Vagina (tissue), 2 donors: Measurements from ENCODE around the gene RGPD6. TPM values are rescaled to one million over a fixed set of nuclear protein-coding genes. Genes with fewer than 3 reads are reported as not detected.
"Not testable (repeated sequence)": the region's sequence is repeated elsewhere in the genome, so short reads cannot be mapped to it uniquely, and the experiment has no call there.

Experiments used
- DNase-seq, 2 donors: peaks; one replicate each; pipeline ENCODE4 v3.0.0-alpha.2; 2017; ENCODE audit errors: extremely low spot score in 2 of 2
- H3K27ac ChIP-seq: fragments of 200-600 bp; sonication (generic); one replicate; pipeline ENCODE4 v1.5.1; 2019
- H3K27me3 ChIP-seq: fragments of 200-600 bp; sonication (generic); one replicate; pipeline ENCODE4 v1.5.1; 2019
- H3K36me3 ChIP-seq, 2 donors: fragments of 200-600 bp; sonication (generic); one replicate each; pipeline ENCODE4 v1.5.1; 2017 to 2019
- H3K4me1 ChIP-seq: fragments of 200-600 bp; sonication (generic); one replicate; pipeline ENCODE4 v1.5.1; 2019
- H3K4me3 ChIP-seq, 2 donors: fragments of 200-600 bp; sonication (generic); 1 replicate in 1 of 2; 2 replicates in 1 of 2; pipeline ENCODE4 v1.5.1; 2016 to 2019
- H3K9me3 ChIP-seq: fragments of 200-600 bp; sonication (generic); one replicate; pipeline ENCODE4 v1.5.1; 2019
- intact Hi-C: fragments of 100-400 bp; cut with DNase I; formaldehyde crosslinking; loops from one replicate; pipeline ENCODE4 v1.15.1; 2023
- total RNA-seq: library from RNA; depleted of rRNA; stranded (reverse); fragments of >200 nt; gene quantifications from one replicate; pipeline ENCODE4 v1.2.3, GENCODE V29; 2016

RGPD6 gene
- total RNA-seq, 1 donor from 2014 or later = 42.5 TPM

DNA sequence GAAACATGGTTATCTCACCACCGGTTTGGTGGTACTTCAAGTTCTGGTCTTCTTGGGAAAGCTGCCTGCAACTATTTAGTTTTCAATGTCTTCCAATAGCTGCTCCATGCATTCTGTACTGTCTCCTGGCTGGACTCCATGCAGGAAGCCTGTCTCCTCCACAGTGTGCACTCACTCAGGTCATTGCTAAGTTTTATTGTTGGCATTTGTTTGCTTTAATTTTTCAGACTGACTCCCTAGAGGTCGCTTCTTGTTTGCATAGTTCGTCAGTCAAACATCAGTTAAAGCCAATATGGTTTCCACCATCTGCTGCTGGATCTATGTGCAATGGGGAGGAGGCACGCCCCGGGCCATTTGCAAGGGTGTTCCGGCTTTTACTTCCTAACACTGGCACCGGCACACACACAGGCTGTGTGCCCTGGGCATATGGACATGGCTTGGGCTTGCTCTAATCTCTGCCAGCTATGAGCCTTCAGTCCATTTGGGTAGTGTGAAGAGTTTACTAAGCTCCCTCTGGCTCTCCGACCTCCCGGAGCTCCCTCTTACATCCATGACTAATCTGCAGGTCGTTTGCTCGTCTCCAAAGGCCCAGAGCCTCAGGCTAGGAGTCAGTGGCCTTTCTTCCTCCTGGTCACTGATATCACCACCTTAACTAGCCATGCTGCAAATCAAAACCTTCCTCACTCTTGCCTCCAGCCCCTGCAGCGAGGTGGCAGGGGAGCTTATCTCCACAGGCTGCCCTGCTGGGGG is 2.4 kb upstream of the RGPD6 start:
- H3K4me3 ChIP-seq, H3K9me3 ChIP-seq, intact Hi-C loops, H3K27ac ChIP-seq, H3K27me3 ChIP-seq, H3K36me3 ChIP-seq, H3K4me1 ChIP-seq, DNase-seq: not testable (repeated sequence)

GRCh38 chr2:110578429-110578828 is 1.4 kb upstream of the RGPD6 start:
- intact Hi-C loops, H3K9me3 ChIP-seq: not testable (repeated sequence)

GRCh38 chr2:110499755-110500377 is 77.2 kb downstream of the RGPD6 start:
- H3K27me3 ChIP-seq, H3K36me3 ChIP-seq, H3K9me3 ChIP-seq, DNase-seq, intact Hi-C loops, H3K4me1 ChIP-seq, H3K27ac ChIP-seq, H3K4me3 ChIP-seq: not testable (repeated sequence)

More at GRCh38 chr2:110578429-110578828, 1.4 kb upstream of the RGPD6 start:
- H3K27me3 ChIP-seq, H3K4me1 ChIP-seq, H3K4me3 ChIP-seq, H3K27ac ChIP-seq, DNase-seq, H3K36me3 ChIP-seq: not testable (repeated sequence)

DNA sequence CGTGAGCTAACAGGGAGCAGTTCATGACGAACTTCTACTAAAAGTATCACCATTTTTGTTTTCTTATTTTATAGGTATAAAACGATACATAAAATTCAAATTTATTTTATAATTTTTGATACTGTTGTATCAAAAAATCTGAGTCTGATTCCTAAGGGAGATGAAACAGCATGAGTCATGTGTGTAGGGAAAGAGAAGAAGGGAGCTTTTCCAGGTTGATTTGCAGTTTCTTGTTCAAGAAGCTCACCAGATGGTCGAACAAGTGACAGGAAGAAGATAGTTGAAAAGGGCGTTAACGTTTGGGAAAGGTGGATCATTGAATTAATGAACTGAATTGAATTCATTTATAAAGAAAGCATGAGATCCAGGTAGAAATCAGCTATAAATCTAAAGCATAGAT is 81.0 kb downstream of the RGPD6 start:
- H3K4me1 ChIP-seq, H3K36me3 ChIP-seq, H3K4me3 ChIP-seq, H3K9me3 ChIP-seq, H3K27me3 ChIP-seq, intact Hi-C loops, DNase-seq, H3K27ac ChIP-seq: not testable (repeated sequence)

GRCh38 chr2:110494488-110494887 is 82.5 kb downstream of the RGPD6 start:
- DNase-seq, H3K4me3 ChIP-seq, H3K27me3 ChIP-seq, intact Hi-C loops, H3K4me1 ChIP-seq, H3K9me3 ChIP-seq, H3K36me3 ChIP-seq, H3K27ac ChIP-seq: not testable (repeated sequence)

GRCh38 chr2:110488991-110489390 is 88.0 kb downstream of the RGPD6 start:
- H3K4me3 ChIP-seq, H3K27ac ChIP-seq, DNase-seq, H3K4me1 ChIP-seq, H3K36me3 ChIP-seq, H3K9me3 ChIP-seq, intact Hi-C loops, H3K27me3 ChIP-seq: not testable (repeated sequence)

GRCh38 chr2:110482697-110483096 is 94.3 kb downstream of the RGPD6 start:
- H3K9me3 ChIP-seq, H3K4me1 ChIP-seq, H3K36me3 ChIP-seq, H3K4me3 ChIP-seq, intact Hi-C loops, H3K27me3 ChIP-seq, DNase-seq, H3K27ac ChIP-seq: not testable (repeated sequence)

- DNase-seq, H3K9me3 ChIP-seq, intact Hi-C loops: not testable (repeated sequence)
Observed at GRCh38 chr2:110481200-110481599, 95.8 kb downstream of the RGPD6 start.

DNA sequence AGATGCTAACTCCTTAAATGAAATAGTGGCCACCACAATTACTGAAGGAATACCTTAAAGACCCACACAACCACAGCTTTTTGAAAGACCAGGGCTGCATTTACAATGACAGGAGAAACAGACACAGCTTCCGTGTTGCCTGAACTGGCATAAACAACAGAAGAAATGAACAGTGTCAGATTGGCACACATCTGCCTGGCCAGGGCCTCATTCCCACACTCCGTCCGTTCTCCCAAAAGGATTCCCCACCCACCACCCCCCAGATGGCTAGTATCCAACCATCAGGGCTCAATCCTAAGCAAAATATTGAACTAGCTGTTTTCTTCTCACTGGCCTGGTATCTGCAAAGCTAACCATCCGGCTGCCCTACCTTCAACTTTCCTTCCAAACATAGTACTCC is 96.9 kb downstream of the RGPD6 start:
- H3K4me3 ChIP-seq, H3K4me1 ChIP-seq, H3K27me3 ChIP-seq, H3K9me3 ChIP-seq, intact Hi-C loops, DNase-seq, H3K36me3 ChIP-seq, H3K27ac ChIP-seq: not testable (repeated sequence)

More at GRCh38 chr2:110481200-110481599, 95.8 kb downstream of the RGPD6 start:
- H3K36me3 ChIP-seq, H3K4me3 ChIP-seq, H3K27me3 ChIP-seq, H3K27ac ChIP-seq, H3K4me1 ChIP-seq: not testable (repeated sequence)

- DNase-seq, H3K27ac ChIP-seq, H3K27me3 ChIP-seq, H3K9me3 ChIP-seq, H3K36me3 ChIP-seq, intact Hi-C loops, H3K4me3 ChIP-seq, H3K4me1 ChIP-seq: not testable (repeated sequence)
Observed at GRCh38 chr2:110477370-110477769, 99.7 kb downstream of the RGPD6 start.

DNA sequence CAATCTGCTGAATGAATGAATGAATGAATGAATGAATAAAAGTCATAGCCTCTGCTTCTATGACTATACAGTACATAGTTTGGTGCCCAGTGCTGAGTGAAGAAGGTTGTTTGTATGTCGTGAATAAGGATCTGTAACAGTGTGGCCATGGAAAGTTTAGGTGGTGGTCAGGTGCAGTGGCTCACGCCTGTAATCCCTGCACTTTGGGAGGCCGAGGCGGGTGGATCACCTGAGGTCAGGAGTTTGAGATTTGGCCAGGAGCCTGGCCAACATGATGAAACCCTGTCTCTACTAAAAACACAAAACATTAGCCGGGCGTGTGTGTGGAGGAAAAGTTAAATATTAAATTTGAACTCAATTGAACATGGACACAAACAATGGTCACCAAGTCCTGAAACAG is 100.1 kb downstream of the RGPD6 start:
- H3K9me3 ChIP-seq, H3K4me1 ChIP-seq, DNase-seq, H3K36me3 ChIP-seq, H3K27ac ChIP-seq, H3K4me3 ChIP-seq, intact Hi-C loops, H3K27me3 ChIP-seq: not testable (repeated sequence)

- intact Hi-C loops, DNase-seq, H3K27me3 ChIP-seq, H3K27ac ChIP-seq, H3K4me1 ChIP-seq, H3K9me3 ChIP-seq, H3K4me3 ChIP-seq, H3K36me3 ChIP-seq: not testable (repeated sequence)
Observed at GRCh38 chr2:110475627-110476359, 101.2 kb downstream of the RGPD6 start.

DNA sequence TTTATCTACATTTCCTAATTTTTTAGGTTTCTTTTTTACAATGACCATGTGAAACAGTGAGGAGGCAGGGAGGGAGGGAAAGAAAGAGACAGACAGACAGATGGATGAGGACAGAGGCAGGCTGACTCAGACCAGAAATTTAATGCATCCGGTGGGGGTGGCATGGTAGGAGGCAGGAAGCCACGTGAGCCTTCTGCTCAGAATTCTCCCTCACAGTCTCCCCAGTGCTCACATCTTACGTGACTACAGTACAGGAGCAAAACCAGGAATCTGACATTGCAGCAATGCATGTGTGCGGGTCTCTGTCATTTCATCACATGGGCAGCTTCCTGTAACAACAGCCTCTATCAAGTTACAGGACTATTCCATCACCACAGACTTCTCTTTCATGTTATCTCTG is 102.1 kb downstream of the RGPD6 start:
- H3K27me3 ChIP-seq, H3K4me1 ChIP-seq, DNase-seq, H3K4me3 ChIP-seq, H3K27ac ChIP-seq, H3K9me3 ChIP-seq, intact Hi-C loops, H3K36me3 ChIP-seq: not testable (repeated sequence)

- intact Hi-C loops, H3K9me3 ChIP-seq, H3K4me3 ChIP-seq, H3K27ac ChIP-seq, H3K27me3 ChIP-seq, H3K36me3 ChIP-seq, DNase-seq, H3K4me1 ChIP-seq: not testable (repeated sequence)
Observed at GRCh38 chr2:110473059-110473358, 104.0 kb downstream of the RGPD6 start.
